GM23338 (cell line): ENCODE data around the gene ACSL3. TPM values are rescaled to one million over a fixed set of nuclear protein-coding genes. Genes with fewer than 3 reads are reported as not detected.

Source experiments
- ATAC-seq: fragments of 200-7000 bp; cut with Tn5 transposase; 3 replicates; pipeline ENCODE4 v1.9.1; 2020
- DNase-seq: peaks from one replicate; pipeline ENCODE4 v3.0.0-alpha.2; 2015; ENCODE audit warnings: low spot score
- H2AFZ ChIP-seq: fragments of 200-600 bp; sonication (generic); 2 replicates; pipeline ENCODE4 v1.8.0; 2016; ENCODE audit warnings: antibody characterized with exemption, mild to moderate bottlenecking, moderate library complexity
- H3F3A ChIP-seq: fragments of 200-600 bp; sonication (generic); replicated peaks from 2 replicates; pipeline ENCODE4 v1.8.0; 2017; ENCODE audit warnings: antibody characterized with exemption, mixed run types, low read depth
- H3K27ac ChIP-seq: fragments of 200-600 bp; sonication (generic); 2 replicates; pipeline ENCODE4 v1.6.1; 2016; ENCODE audit warnings: low read depth
- H3K27me3 ChIP-seq: fragments of 200-600 bp; sonication (generic); 2 replicates; pipeline ENCODE4 v1.8.0; 2016; ENCODE audit warnings: mild to moderate bottlenecking, mixed run types, moderate library complexity; ENCODE audit not compliant: insufficient read depth
- H3K36me3 ChIP-seq: fragments of 200-600 bp; sonication (generic); 2 replicates; pipeline ENCODE4 v1.8.0; 2016; ENCODE audit warnings: mild to moderate bottlenecking; ENCODE audit not compliant: insufficient read depth
- H3K4me1 ChIP-seq: fragments of 200-600 bp; sonication (generic); 2 replicates; pipeline ENCODE4 v1.8.0; 2016; ENCODE audit warnings: mild to moderate bottlenecking, moderate library complexity; ENCODE audit not compliant: insufficient read depth
- H3K4me2 ChIP-seq: fragments of 200-600 bp; sonication (generic); 2 replicates; pipeline ENCODE4 v1.7.1; 2017; ENCODE audit warnings: mixed run types
- H3K4me3 ChIP-seq: fragments of 200-600 bp; sonication (generic); 2 replicates; pipeline ENCODE4 v1.6.1; 2016; ENCODE audit warnings: mixed run types
- H3K79me2 ChIP-seq: fragments of 200-600 bp; sonication (generic); replicated peaks from 2 replicates; pipeline ENCODE4 v1.8.0; 2017; ENCODE audit warnings: mild to moderate bottlenecking; ENCODE audit not compliant: insufficient read depth
- H3K9me2 ChIP-seq: fragments of 200-600 bp; sonication (generic); 2 replicates; pipeline ENCODE4 v1.8.0; 2017; ENCODE audit not compliant: insufficient read depth
- H4K20me1 ChIP-seq: fragments of 200-600 bp; sonication (generic); replicated peaks from 2 replicates; pipeline ENCODE4 v1.8.0; 2017; ENCODE audit warnings: mild to moderate bottlenecking; ENCODE audit not compliant: insufficient read depth
- H3K27ac Mint-ChIP-seq: 2 replicates; pipeline ENCODE4 v1.8.0; 2020; ENCODE audit warnings: inconsistent platforms, mild to moderate bottlenecking, moderate library complexity, mixed read lengths
- H3K27me3 Mint-ChIP-seq: 3 replicates; pipeline ENCODE4 v1.8.0; 2022; ENCODE audit warnings: low read depth, mild to moderate bottlenecking, moderate library complexity, mixed read lengths, inconsistent platforms; ENCODE audit not compliant: insufficient read depth, poor library complexity
- H3K36me3 Mint-ChIP-seq: 3 replicates; pipeline ENCODE4 v1.8.0; 2021; ENCODE audit warnings: low read depth, mild to moderate bottlenecking, inconsistent platforms, moderate library complexity, mixed read lengths
- H3K4me1 Mint-ChIP-seq: 3 replicates; pipeline ENCODE4 v1.8.0; 2020; ENCODE audit warnings: mild to moderate bottlenecking, inconsistent platforms, mixed read lengths
- H3K4me3 Mint-ChIP-seq: 3 replicates; pipeline ENCODE4 v1.8.0; 2021; ENCODE audit warnings: moderate library complexity, mild to moderate bottlenecking, inconsistent platforms, mixed read lengths
- H3K9me3 Mint-ChIP-seq: 3 replicates; pipeline ENCODE4 v1.8.0; 2020; ENCODE audit warnings: moderate library complexity, mild to moderate bottlenecking, inconsistent platforms, mixed read lengths
- CREB1 ChIP-seq: fragments of 250-450 bp; sonication (Bioruptor Pico); IDR thresholded peaks from 2 replicates; pipeline ENCODE4 v1.5.0; 2020; ENCODE audit warnings: low read depth, mild to moderate bottlenecking, moderate library complexity
- EZH2 ChIP-seq: fragments of 200-600 bp; sonication (generic); IDR thresholded peaks from one replicate; pipeline ENCODE4 v1.8.0; 2017; ENCODE audit warnings: antibody characterized with exemption, mild to moderate bottlenecking, low read depth; ENCODE audit not compliant: unreplicated experiment
- EZH2phosphoT487 ChIP-seq: fragments of 200-600 bp; sonication (generic); IDR thresholded peaks from one replicate; pipeline ENCODE4 v1.8.1; 2018; ENCODE audit warnings: antibody characterized with exemption; ENCODE audit not compliant: unreplicated experiment
- JUNB ChIP-seq: IDR thresholded peaks from one replicate; pipeline ENCODE4 v1.6.1; 2016; ENCODE audit warnings: antibody characterized with exemption; ENCODE audit not compliant: unreplicated experiment
- NANOG ChIP-seq: IDR thresholded peaks from 2 replicates; pipeline ENCODE4 v1.6.1; 2016; ENCODE audit warnings: antibody characterized with exemption, borderline replicate concordance
- POLR2AphosphoS5 ChIP-seq: IDR thresholded peaks from 2 replicates; pipeline ENCODE4 v1.6.1; 2016; ENCODE audit warnings: antibody characterized with exemption, low read depth
- STAT1 ChIP-seq: IDR thresholded peaks from one replicate; pipeline ENCODE4 v1.6.1; 2016; ENCODE audit warnings: antibody characterized with exemption; ENCODE audit not compliant: unreplicated experiment
- ZNF114 ChIP-seq: fragments of 250-450 bp; sonication (Bioruptor Pico); IDR thresholded peaks from 2 replicates; pipeline ENCODE4 v1.5.0; 2020; ENCODE audit warnings: mild to moderate bottlenecking, moderate library complexity
- ZNF331 ChIP-seq: fragments of 250-450 bp; sonication (Bioruptor Pico); IDR thresholded peaks from 2 replicates; pipeline ENCODE4 v1.5.0; 2020; ENCODE audit warnings: low read depth, mild to moderate bottlenecking, moderate library complexity
- polyA plus RNA-seq: library from polyadenylated mRNA; unstranded; fragments of >200 nt; fragmentation: Nextera tagmentation; extraction: Ambion mirVana; gene quantifications from 2 replicates; pipeline ENCODE4 v1.2.1, GENCODE V29; 2016
- total RNA-seq: library from RNA; depleted of rRNA; stranded (reverse); fragments of >200 nt; shearing (Covaris generic); gene quantifications from 2 replicates; pipeline ENCODE4 v1.2.3, GENCODE V29; 2014
- TF ChIP-seq, protein P1 (sequence below): fragments of 250-450 bp; sonication (Bioruptor Pico); IDR thresholded peaks from 2 replicates; pipeline ENCODE4 v1.5.0; 2020; ENCODE audit warnings: mild to moderate bottlenecking, moderate library complexity
- TF ChIP-seq, protein P2 (sequence below), 2 experiments: fragments of 200-600 bp in 1 of 2; sonication (generic) in 1 of 2; conservative IDR thresholded peaks; 2 replicates each; pipeline versions ENCODE4 v1.5.1 to v1.6.1; 2016 to 2017; ENCODE audit warnings: antibody characterized with exemption in 2 of 2, low read depth in 2 of 2, mild to moderate bottlenecking in 2 of 2, moderate library complexity in 1 of 2
- TF ChIP-seq, protein P3 (sequence below): IDR thresholded peaks from one replicate; pipeline ENCODE4 v1.6.1; 2018; ENCODE audit warnings: antibody characterized with exemption; ENCODE audit not compliant: unreplicated experiment
- TF ChIP-seq, protein P4 (sequence below): IDR thresholded peaks from 2 replicates; pipeline ENCODE4 v1.6.1; 2016; ENCODE audit warnings: antibody characterized with exemption

The ACSL3 gene
- total and polyA plus RNA-seq, 2 experiments from 2014 or later: 55.3 to 130 TPM

DNA sequence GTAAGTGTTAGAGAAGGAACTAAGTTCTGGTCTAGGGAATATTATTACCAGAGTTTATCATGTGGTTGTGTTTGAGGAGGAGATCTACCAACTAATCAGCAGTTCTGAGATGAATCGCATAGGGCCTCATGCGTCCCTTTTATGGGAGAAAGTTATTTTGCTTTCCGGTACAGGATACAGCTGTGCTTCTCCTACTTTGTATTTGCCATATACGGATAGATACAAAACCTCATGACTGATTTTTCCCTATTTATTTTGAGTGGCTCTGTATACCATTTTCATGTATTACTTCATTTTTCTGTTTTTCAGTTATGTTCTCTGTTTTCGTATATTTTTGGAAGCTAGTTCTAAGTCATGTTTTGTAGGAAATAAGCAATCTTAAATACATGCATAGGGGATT is 66.8 kb downstream of the ACSL3 start:
- TF ChIP-seq EZH2 (no peak), ZNF331 (no peak), CREB1 (no peak), EZH2phosphoT487 (no peak), NANOG (no peak), STAT1 (no peak), ZNF114 (no peak), JUNB (no peak), POLR2AphosphoS5 (no peak)
- TF ChIP-seq, protein P1, sequence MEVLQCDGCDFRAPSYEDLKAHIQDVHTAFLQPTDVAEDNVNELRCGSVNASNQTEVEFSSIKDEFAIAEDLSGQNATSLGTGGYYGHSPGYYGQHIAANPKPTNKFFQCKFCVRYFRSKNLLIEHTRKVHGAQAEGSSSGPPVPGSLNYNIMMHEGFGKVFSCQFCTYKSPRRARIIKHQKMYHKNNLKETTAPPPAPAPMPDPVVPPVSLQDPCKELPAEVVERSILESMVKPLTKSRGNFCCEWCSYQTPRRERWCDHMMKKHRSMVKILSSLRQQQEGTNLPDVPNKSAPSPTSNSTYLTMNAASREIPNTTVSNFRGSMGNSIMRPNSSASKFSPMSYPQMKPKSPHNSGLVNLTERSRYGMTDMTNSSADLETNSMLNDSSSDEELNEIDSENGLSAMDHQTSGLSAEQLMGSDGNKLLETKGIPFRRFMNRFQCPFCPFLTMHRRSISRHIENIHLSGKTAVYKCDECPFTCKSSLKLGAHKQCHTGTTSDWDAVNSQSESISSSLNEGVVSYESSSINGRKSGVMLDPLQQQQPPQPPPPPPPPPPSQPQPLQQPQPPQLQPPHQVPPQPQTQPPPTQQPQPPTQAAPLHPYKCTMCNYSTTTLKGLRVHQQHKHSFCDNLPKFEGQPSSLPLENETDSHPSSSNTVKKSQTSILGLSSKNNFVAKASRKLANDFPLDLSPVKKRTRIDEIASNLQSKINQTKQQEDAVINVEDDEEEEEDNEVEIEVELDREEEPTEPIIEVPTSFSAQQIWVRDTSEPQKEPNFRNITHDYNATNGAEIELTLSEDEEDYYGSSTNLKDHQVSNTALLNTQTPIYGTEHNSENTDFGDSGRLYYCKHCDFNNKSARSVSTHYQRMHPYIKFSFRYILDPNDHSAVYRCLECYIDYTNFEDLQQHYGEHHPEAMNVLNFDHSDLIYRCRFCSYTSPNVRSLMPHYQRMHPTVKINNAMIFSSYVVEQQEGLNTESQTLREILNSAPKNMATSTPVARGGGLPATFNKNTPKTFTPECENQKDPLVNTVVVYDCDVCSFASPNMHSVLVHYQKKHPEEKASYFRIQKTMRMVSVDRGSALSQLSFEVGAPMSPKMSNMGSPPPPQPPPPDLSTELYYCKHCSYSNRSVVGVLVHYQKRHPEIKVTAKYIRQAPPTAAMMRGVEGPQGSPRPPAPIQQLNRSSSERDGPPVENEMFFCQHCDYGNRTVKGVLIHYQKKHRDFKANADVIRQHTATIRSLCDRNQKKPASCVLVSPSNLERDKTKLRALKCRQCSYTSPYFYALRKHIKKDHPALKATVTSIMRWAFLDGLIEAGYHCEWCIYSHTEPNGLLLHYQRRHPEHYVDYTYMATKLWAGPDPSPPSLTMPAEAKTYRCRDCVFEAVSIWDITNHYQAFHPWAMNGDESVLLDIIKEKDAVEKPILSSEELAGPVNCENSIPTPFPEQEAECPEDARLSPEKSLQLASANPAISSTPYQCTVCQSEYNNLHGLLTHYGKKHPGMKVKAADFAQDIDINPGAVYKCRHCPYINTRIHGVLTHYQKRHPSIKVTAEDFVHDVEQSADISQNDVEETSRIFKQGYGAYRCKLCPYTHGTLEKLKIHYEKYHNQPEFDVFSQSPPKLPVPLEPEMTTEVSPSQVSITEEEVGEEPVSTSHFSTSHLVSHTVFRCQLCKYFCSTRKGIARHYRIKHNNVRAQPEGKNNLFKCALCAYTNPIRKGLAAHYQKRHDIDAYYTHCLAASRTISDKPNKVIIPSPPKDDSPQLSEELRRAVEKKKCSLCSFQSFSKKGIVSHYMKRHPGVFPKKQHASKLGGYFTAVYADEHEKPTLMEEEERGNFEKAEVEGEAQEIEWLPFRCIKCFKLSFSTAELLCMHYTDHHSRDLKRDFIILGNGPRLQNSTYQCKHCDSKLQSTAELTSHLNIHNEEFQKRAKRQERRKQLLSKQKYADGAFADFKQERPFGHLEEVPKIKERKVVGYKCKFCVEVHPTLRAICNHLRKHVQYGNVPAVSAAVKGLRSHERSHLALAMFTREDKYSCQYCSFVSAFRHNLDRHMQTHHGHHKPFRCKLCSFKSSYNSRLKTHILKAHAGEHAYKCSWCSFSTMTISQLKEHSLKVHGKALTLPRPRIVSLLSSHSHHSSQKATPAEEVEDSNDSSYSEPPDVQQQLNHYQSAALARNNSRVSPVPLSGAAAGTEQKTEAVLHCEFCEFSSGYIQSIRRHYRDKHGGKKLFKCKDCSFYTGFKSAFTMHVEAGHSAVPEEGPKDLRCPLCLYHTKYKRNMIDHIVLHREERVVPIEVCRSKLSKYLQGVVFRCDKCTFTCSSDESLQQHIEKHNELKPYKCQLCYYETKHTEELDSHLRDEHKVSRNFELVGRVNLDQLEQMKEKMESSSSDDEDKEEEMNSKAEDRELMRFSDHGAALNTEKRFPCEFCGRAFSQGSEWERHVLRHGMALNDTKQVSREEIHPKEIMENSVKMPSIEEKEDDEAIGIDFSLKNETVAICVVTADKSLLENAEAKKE (CRISPR knock-in tag): no peak
- TF ChIP-seq, protein P2, sequence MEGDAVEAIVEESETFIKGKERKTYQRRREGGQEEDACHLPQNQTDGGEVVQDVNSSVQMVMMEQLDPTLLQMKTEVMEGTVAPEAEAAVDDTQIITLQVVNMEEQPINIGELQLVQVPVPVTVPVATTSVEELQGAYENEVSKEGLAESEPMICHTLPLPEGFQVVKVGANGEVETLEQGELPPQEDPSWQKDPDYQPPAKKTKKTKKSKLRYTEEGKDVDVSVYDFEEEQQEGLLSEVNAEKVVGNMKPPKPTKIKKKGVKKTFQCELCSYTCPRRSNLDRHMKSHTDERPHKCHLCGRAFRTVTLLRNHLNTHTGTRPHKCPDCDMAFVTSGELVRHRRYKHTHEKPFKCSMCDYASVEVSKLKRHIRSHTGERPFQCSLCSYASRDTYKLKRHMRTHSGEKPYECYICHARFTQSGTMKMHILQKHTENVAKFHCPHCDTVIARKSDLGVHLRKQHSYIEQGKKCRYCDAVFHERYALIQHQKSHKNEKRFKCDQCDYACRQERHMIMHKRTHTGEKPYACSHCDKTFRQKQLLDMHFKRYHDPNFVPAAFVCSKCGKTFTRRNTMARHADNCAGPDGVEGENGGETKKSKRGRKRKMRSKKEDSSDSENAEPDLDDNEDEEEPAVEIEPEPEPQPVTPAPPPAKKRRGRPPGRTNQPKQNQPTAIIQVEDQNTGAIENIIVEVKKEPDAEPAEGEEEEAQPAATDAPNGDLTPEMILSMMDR (conservative IDR thresholded peaks at IDR 0.05; ENCODE audit: low read depth in 2 of 2): no peak
- TF ChIP-seq, protein P3, sequence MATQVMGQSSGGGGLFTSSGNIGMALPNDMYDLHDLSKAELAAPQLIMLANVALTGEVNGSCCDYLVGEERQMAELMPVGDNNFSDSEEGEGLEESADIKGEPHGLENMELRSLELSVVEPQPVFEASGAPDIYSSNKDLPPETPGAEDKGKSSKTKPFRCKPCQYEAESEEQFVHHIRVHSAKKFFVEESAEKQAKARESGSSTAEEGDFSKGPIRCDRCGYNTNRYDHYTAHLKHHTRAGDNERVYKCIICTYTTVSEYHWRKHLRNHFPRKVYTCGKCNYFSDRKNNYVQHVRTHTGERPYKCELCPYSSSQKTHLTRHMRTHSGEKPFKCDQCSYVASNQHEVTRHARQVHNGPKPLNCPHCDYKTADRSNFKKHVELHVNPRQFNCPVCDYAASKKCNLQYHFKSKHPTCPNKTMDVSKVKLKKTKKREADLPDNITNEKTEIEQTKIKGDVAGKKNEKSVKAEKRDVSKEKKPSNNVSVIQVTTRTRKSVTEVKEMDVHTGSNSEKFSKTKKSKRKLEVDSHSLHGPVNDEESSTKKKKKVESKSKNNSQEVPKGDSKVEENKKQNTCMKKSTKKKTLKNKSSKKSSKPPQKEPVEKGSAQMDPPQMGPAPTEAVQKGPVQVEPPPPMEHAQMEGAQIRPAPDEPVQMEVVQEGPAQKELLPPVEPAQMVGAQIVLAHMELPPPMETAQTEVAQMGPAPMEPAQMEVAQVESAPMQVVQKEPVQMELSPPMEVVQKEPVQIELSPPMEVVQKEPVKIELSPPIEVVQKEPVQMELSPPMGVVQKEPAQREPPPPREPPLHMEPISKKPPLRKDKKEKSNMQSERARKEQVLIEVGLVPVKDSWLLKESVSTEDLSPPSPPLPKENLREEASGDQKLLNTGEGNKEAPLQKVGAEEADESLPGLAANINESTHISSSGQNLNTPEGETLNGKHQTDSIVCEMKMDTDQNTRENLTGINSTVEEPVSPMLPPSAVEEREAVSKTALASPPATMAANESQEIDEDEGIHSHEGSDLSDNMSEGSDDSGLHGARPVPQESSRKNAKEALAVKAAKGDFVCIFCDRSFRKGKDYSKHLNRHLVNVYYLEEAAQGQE: no peak
- TF ChIP-seq, protein P4, sequence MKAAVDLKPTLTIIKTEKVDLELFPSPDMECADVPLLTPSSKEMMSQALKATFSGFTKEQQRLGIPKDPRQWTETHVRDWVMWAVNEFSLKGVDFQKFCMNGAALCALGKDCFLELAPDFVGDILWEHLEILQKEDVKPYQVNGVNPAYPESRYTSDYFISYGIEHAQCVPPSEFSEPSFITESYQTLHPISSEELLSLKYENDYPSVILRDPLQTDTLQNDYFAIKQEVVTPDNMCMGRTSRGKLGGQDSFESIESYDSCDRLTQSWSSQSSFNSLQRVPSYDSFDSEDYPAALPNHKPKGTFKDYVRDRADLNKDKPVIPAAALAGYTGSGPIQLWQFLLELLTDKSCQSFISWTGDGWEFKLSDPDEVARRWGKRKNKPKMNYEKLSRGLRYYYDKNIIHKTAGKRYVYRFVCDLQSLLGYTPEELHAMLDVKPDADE: no peak
- Histone ChIP-seq H3K27me3 (no peaks in the 10 kb centered on the region), H3K36me3 (peaks cover 23% of the 10 kb centered on the region), H3K4me2 (no peak overlapping the region), H3F3A (no peaks in the 10 kb centered on the region), H2AFZ (no peak overlapping the region), H4K20me1 (no peaks in the 10 kb centered on the region; the same call in 1 of the 2 replicates), H3K4me1 (no peaks in the 10 kb centered on the region), H3K9me2 (no peaks in the 10 kb centered on the region), H3K4me3 (no peak overlapping the region), H3K79me2 (no peaks in the 10 kb centered on the region), H3K27ac (no peak overlapping the region)
- no peak for DNase-seq
- no peak for ATAC-seq
- H3K27me3 Mint-ChIP-seq: no peaks in the 10 kb centered on the region
- no peak overlapping the region for H3K27ac Mint-ChIP-seq
- H3K36me3 Mint-ChIP-seq: peaks cover 67% of the 10 kb centered on the region
- no peak overlapping the region for H3K4me3 Mint-ChIP-seq
- no peaks in the 10 kb centered on the region for H3K9me3 Mint-ChIP-seq
- no peaks in the 10 kb centered on the region for H3K4me1 Mint-ChIP-seq
